K562 (cell line): ENCODE measurements around the gene CDCA3. TPM values are rescaled to one million over a fixed set of nuclear protein-coding genes. Genes with fewer than 3 reads are reported as not detected.
A peak's percentile ranks its signal among the peaks of the same experiment; 100 is the strongest.

Experiments used
- CC2D1A ChIP-seq: fragments of 450-650 bp; IDR thresholded peaks from 2 replicates; pipeline ENCODE4 v1.6.1; 2017; ENCODE audit warnings: mild to moderate bottlenecking
- COPS2 ChIP-seq: fragments of 450-650 bp; conservative IDR thresholded peaks from 2 replicates; pipeline ENCODE4 v1.6.1; 2016; ENCODE audit warnings: mild to moderate bottlenecking, moderate library complexity
- MAFG ChIP-seq: fragments of 450-650 bp; conservative IDR thresholded peaks from 2 replicates; pipeline ENCODE4 v1.6.1; 2016; ENCODE audit warnings: missing genetic modification characterization, missing compliant biosample characterization
- PCBP1 ChIP-seq: fragments of 200-400 bp; formaldehyde crosslinking; IDR thresholded peaks from 2 replicates; pipeline ENCODE4 v1.6.1; 2018; ENCODE audit warnings: mild to moderate bottlenecking, low read depth, low read length; ENCODE audit not compliant: poor library complexity, severe bottlenecking
- PHF8 ChIP-seq: fragments of 200-600 bp; sonication (generic); IDR thresholded peaks from 2 replicates; pipeline ENCODE4 v1.6.1; 2012; ENCODE audit warnings: mixed run types, mild to moderate bottlenecking, inconsistent platforms, low read length, moderate library complexity, borderline replicate concordance
- POLR2B ChIP-seq: fragments of 450-650 bp; IDR thresholded peaks from 2 replicates; pipeline ENCODE4 v1.6.1; 2018; ENCODE audit warnings: low read depth; ENCODE audit not compliant: partially characterized antibody
- RHOXF2B ChIP-seq: fragments of 250-450 bp; sonication (Bioruptor Pico); conservative IDR thresholded peaks from 2 replicates; pipeline ENCODE4 v1.5.1; 2021
- SMC3 ChIP-seq: conservative IDR thresholded peaks from 2 replicates; pipeline ENCODE4 v1.6.1; 2011; ENCODE audit warnings: low read depth, low read length, improper control_type of control experiment; ENCODE audit not compliant: insufficient read depth
- SRF ChIP-seq, 2 experiments: fragments of 250-450, 450-650 bp in 1 of 2; sonication (Bioruptor Pico) in 1 of 2; sonication (generic) in 1 of 2; formaldehyde crosslinking; IDR thresholded peaks; 2 replicates each; pipeline versions ENCODE4 v1.5.0 to v1.5.1; 2020 to 2022; ENCODE audit warnings: mild to moderate bottlenecking in 1 of 2, missing genetic modification reagents in 1 of 2
- SRSF1 ChIP-seq: fragments of 200-400 bp; formaldehyde crosslinking; IDR thresholded peaks from 2 replicates; pipeline ENCODE4 v1.6.1; 2017; ENCODE audit warnings: mild to moderate bottlenecking, low read depth, low read length, moderate library complexity
- ZBTB7A ChIP-seq: IDR thresholded peaks from 2 replicates; pipeline ENCODE4 v1.6.1; 2011; ENCODE audit warnings: low read depth, mild to moderate bottlenecking, low read length, moderate library complexity, borderline replicate concordance; ENCODE audit not compliant: control insufficient read depth
- ZNF197 ChIP-seq: fragments of 200-800 bp; sonication (Bioruptor generic); IDR thresholded peaks from 2 replicates; pipeline ENCODE4 v1.6.1; 2016; ENCODE audit warnings: low read depth, missing genetic modification characterization, missing compliant biosample characterization
- ZNF316 ChIP-seq: fragments of 450-650 bp; IDR thresholded peaks from 2 replicates; pipeline ENCODE4 v1.6.1; 2016
- ZNF76 ChIP-seq: fragments of 250-450 bp; sonication (Bioruptor Pico); IDR thresholded peaks from 2 replicates; pipeline ENCODE4 v1.4.0; 2020; ENCODE audit warnings: mild to moderate bottlenecking, moderate library complexity, borderline replicate concordance
- polyA plus RNA-seq, 8 experiments: library from polyadenylated mRNA; depleted of rRNA in 4 of 8; stranded (reverse) in 5 of 8; unstranded in 3 of 8; fragments of >200 nt; fragmentation: Nextera tagmentation in 2 of 8; fragmentation: Illumina TruSeq in 1 of 8; extraction: Ambion mirVana in 2 of 8; extraction: Trizol in 1 of 8; gene quantifications; 2 replicates each; pipeline versions ENCODE4 v1.2.1 to v1.2.3, GENCODE V29; 2011 to 2014; ENCODE audit warnings: inconsistent platforms in 1 of 8, missing spikeins in 1 of 8
- total RNA-seq, 7 experiments: library from RNA; depleted of rRNA in 6 of 7; stranded (reverse); fragments of >200 nt in 6 of 7; fragmentation: Illumina TruSeq in 2 of 7; extraction: Trizol in 2 of 7; gene quantifications; 2 replicates each; pipeline versions ENCODE4 v1.2.1 to v1.2.3, GENCODE V29; 2011 to 2021; ENCODE audit warnings: low replicate concordance in 1 of 7
- TF ChIP-seq, protein P1 (sequence below): IDR thresholded peaks from 3 replicates; pipeline ENCODE4 v1.6.1; 2011; ENCODE audit warnings: borderline replicate concordance, mild to moderate bottlenecking, moderate library complexity; ENCODE audit not compliant: insufficient read length; ENCODE audit errors: extremely low read depth
- TF ChIP-seq, protein P2 (sequence below), 2 experiments: fragments of 150-350 bp in 1 of 2; IDR thresholded peaks; 2 replicates each; pipeline ENCODE4 v1.6.1; 2012 to 2016; ENCODE audit warnings: low read depth in 2 of 2, low read length in 2 of 2, mild to moderate bottlenecking in 1 of 2, moderate library complexity in 1 of 2
- TF ChIP-seq, protein P3 (sequence below): fragments of 200-800 bp; sonication (Bioruptor generic); IDR thresholded peaks from 2 replicates; pipeline ENCODE4 v1.6.1; 2017; ENCODE audit warnings: missing genetic modification characterization, missing compliant biosample characterization

CDCA3 gene
- total and polyA plus RNA-seq, 9 of the 15 experiments (the other 6 are each of a cell fraction or from before 2014, with no cell fraction given): 24.2 to 80.8 (median 55.1) TPM

DNA sequence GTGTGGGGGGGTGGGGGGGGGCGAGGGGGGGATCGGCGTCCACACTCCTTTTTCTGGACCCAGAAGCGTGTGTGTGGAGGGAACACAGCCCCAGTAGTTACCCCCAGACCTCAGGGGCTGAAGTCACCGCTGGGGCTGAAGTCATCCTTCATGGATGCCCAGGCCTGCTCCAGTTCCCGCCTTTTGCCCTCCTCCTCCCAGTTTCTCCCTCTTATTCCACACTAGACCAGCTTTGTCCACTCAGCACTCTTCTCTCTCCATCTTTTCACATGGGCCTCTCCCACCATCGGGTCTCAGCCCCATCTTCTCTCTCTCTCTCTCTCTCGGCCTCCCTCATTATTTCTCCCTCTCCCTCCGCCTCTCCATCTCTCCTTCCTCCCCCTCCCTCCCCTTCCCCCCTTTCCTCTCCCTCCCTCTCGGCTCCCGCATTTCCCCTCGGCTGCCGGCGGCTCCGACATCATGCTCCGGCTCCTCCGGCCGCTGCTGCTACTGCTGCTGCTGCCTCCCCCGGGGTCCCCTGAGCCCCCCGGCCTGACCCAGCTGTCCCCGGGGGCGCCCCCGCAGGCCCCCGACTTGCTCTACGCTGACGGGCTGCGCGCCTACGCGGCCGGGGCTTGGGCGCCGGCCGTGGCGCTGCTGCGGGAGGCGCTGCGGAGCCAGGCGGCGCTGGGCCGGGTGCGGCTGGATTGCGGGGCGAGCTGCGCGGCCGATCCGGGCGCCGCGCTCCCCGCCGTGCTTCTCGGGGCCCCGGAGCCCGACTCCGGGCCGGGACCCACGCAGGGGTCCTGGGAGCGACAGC is 22.9 kb downstream of the CDCA3 start, which contains the start of gene P3H3 (continued):
- TF ChIP-seq CC2D1A: 0 out of 2 replicates have a peak, but pooled peaks have one; percentile 16
- TF ChIP-seq RHOXF2B (CRISPR knock-in tag): no peak
- peak; percentile 35; the same call in 1 of the 2 replicates for TF ChIP-seq ZBTB7A
- TF ChIP-seq SRF (CRISPR knock-in tag; IDR thresholded peaks at IDR 0.05): no peak
- TF ChIP-seq PCBP1: peak; percentile 1
- TF ChIP-seq ZNF197: no peak
- TF ChIP-seq MAFG: peak; percentile 55; the same call in 1 of the 2 replicates
- TF ChIP-seq POLR2B: no peak
- no peak for TF ChIP-seq COPS2
- no peak for TF ChIP-seq ZNF76
- TF ChIP-seq, protein P1, sequence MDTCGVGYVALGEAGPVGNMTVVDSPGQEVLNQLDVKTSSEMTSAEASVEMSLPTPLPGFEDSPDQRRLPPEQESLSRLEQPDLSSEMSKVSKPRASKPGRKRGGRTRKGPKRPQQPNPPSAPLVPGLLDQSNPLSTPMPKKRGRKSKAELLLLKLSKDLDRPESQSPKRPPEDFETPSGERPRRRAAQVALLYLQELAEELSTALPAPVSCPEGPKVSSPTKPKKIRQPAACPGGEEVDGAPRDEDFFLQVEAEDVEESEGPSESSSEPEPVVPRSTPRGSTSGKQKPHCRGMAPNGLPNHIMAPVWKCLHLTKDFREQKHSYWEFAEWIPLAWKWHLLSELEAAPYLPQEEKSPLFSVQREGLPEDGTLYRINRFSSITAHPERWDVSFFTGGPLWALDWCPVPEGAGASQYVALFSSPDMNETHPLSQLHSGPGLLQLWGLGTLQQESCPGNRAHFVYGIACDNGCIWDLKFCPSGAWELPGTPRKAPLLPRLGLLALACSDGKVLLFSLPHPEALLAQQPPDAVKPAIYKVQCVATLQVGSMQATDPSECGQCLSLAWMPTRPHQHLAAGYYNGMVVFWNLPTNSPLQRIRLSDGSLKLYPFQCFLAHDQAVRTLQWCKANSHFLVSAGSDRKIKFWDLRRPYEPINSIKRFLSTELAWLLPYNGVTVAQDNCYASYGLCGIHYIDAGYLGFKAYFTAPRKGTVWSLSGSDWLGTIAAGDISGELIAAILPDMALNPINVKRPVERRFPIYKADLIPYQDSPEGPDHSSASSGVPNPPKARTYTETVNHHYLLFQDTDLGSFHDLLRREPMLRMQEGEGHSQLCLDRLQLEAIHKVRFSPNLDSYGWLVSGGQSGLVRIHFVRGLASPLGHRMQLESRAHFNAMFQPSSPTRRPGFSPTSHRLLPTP: no peak
- TF ChIP-seq PHF8: peak; percentile 34; the same call in 1 of the 2 replicates
- no peak for TF ChIP-seq SMC3
- TF ChIP-seq, protein P2, sequence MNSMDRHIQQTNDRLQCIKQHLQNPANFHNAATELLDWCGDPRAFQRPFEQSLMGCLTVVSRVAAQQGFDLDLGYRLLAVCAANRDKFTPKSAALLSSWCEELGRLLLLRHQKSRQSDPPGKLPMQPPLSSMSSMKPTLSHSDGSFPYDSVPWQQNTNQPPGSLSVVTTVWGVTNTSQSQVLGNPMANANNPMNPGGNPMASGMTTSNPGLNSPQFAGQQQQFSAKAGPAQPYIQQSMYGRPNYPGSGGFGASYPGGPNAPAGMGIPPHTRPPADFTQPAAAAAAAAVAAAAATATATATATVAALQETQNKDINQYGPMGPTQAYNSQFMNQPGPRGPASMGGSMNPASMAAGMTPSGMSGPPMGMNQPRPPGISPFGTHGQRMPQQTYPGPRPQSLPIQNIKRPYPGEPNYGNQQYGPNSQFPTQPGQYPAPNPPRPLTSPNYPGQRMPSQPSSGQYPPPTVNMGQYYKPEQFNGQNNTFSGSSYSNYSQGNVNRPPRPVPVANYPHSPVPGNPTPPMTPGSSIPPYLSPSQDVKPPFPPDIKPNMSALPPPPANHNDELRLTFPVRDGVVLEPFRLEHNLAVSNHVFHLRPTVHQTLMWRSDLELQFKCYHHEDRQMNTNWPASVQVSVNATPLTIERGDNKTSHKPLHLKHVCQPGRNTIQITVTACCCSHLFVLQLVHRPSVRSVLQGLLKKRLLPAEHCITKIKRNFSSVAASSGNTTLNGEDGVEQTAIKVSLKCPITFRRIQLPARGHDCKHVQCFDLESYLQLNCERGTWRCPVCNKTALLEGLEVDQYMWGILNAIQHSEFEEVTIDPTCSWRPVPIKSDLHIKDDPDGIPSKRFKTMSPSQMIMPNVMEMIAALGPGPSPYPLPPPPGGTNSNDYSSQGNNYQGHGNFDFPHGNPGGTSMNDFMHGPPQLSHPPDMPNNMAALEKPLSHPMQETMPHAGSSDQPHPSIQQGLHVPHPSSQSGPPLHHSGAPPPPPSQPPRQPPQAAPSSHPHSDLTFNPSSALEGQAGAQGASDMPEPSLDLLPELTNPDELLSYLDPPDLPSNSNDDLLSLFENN (IDR thresholded peaks at IDR 0.05; ENCODE audit: low read depth in 2 of 2, low read length in 2 of 2): no peak
- no peak for TF ChIP-seq SRSF1
- peak; percentile 86 for TF ChIP-seq ZNF316
- TF ChIP-seq, protein P3, sequence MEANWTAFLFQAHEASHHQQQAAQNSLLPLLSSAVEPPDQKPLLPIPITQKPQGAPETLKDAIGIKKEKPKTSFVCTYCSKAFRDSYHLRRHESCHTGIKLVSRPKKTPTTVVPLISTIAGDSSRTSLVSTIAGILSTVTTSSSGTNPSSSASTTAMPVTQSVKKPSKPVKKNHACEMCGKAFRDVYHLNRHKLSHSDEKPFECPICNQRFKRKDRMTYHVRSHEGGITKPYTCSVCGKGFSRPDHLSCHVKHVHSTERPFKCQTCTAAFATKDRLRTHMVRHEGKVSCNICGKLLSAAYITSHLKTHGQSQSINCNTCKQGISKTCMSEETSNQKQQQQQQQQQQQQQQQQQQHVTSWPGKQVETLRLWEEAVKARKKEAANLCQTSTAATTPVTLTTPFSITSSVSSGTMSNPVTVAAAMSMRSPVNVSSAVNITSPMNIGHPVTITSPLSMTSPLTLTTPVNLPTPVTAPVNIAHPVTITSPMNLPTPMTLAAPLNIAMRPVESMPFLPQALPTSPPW (CRISPR knock-in tag): peak; percentile 76
